Activated naive CD8-positive, alpha-beta T cell treated with anti-CD3 and anti-CD28 coated beads, Interleukin-2, amount 10 ng/mL, durations not matched to agents 7 days and 5 days (primary cell): ENCODE data around the gene TMEM19. TPM values are rescaled to one million over a fixed set of nuclear protein-coding genes. Genes with fewer than 3 reads are reported as not detected.
A peak's percentile ranks its signal among the peaks of the same experiment; 100 is the strongest.
"Not testable (repeated sequence)": the region's sequence is repeated elsewhere in the genome, so short reads cannot be mapped to it uniquely, and the experiment has no call there.

ENCODE experiments used
- ATAC-seq: fragments of 150-1000 bp; cut with Tn5 transposase; one replicate; pipeline ENCODE4 v1.10.0; 2021; ENCODE audit warnings: low read depth, moderate library complexity
- POLR2A ChIA-PET: fragments of 350-600 bp; sonication (Branson Sonifier 250); formaldehyde crosslinking; loops from one replicate; lab custom pipeline; 2021; ENCODE audit warnings: antibody characterized with exemption; lab: Charles Lee
- DNase-seq: peaks from one replicate; pipeline ENCODE4 v3.0.0; 2021
- H3K27ac Mint-ChIP-seq: one replicate; pipeline ENCODE4 v1.8.0; 2022; ENCODE audit warnings: mild to moderate bottlenecking, mixed read lengths
- H3K27me3 Mint-ChIP-seq: one replicate; pipeline ENCODE4 v1.8.0; 2022; ENCODE audit warnings: mild to moderate bottlenecking, moderate library complexity, mixed read lengths
- H3K36me3 Mint-ChIP-seq: one replicate; pipeline ENCODE4 v1.8.0; 2021; ENCODE audit warnings: mild to moderate bottlenecking, mixed read lengths
- H3K4me1 Mint-ChIP-seq: one replicate; pipeline ENCODE4 v1.8.0; 2021; ENCODE audit warnings: mixed read lengths
- H3K4me3 Mint-ChIP-seq: one replicate; pipeline ENCODE4 v1.8.0; 2022; ENCODE audit warnings: mild to moderate bottlenecking, moderate library complexity, mixed read lengths
- H3K9me3 Mint-ChIP-seq: one replicate; pipeline ENCODE4 v1.8.0; 2021; ENCODE audit warnings: mixed read lengths
- total RNA-seq, 2 experiments: library from RNA; stranded (reverse); gene quantifications; one replicate each; pipeline ENCODE4 v1.2.3, GENCODE V29; 2021

Gene TMEM19
- total RNA-seq, 2 experiments from 2014 or later = 17.0 to 18.5 TPM

GRCh38 chr12:71683633-71684032 is 2.2 kb upstream of the TMEM19 start:
- DNase-seq (no peak), ATAC-seq (no peak)
- H3K9me3 Mint-ChIP-seq = no peaks in the 10 kb centered on the region
- POLR2A ChIA-PET = interaction anchor here (5.5 kb wide), 1 partner anchor 21 kb away, joined by 127 read pairs; the partner anchor contains the start of genes THAP2 and ZFC3H1
- H3K27me3 Mint-ChIP-seq = no peaks in the 10 kb centered on the region
- no peak overlapping the region for H3K27ac Mint-ChIP-seq
- no peak overlapping the region for H3K4me3 Mint-ChIP-seq
- H3K36me3 Mint-ChIP-seq = peaks cover 2% of the 10 kb centered on the region
- H3K4me1 Mint-ChIP-seq = peaks cover 15% of the 10 kb centered on the region

DNA sequence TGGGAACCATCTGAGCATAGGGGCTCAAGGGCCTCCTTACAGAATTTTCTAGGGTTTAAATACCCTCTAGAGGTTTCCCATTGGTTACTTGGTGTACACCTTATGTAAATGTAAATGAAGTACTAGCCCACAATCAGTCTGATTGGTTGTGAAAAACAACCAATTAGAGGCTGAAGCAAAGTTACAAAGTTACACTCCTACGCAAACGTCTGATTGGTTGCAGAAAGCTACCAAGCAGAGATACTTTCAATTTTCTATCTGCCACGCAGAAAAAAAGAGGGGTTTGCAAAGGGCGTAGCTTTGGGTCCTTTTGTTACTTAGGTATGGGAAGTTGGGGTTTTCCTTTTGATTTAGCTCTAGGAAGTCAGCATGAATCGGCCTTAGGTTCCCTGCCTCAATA is 1.8 kb upstream of the TMEM19 start:
- Mint-ChIP-seq H3K27me3 (no peaks in the 10 kb centered on the region), H3K4me3 (peak overlapping the region; percentile 58), H3K9me3 (no peaks in the 10 kb centered on the region), H3K4me1 (peaks cover 15% of the 10 kb centered on the region), H3K36me3 (peaks cover 2% of the 10 kb centered on the region), H3K27ac (peak overlapping the region; percentile 63)
- POLR2A ChIA-PET = interaction anchor here (1.0 to 5.5 kb wide), 2 partner anchors 21 to 78 kb away, joined by 3 to 127 read pairs; partner anchors contain the start of genes THAP2 and ZFC3H1
- DNase-seq (no peak), ATAC-seq (peak; percentile 6)

DNA sequence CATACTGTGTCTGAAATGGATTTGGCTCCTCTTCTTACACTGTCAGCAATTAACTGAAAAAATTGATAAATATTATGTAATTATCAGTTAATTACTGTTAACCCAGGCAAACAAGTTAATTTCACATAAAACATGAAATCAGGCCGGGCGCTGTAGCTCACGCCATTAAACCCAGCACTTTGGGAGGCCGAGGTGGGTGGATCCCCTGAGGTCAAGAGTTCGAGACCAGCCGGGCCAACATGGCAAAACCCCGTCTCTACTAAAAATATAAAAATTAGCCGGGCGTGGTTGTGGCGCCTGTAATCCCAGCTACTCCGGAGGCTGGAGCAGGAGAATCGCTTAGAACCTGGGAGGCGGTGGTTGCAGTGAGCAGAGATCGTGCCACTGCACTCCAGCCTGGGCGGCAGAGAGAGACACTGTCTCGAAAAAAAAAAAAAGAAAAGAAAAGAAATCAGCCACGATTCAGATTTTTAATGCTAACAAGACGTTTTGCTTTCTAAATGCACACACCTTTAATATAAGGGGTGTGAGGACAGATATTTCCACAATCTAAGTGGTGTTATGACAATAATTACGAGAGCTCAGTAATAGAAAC is 473 bp upstream of the TMEM19 start:
- ATAC-seq (no peak), DNase-seq (no peak)
- H3K27ac Mint-ChIP-seq = peak overlapping the region; percentile 98
- H3K9me3 Mint-ChIP-seq = no peaks in the 10 kb centered on the region
- H3K4me1 Mint-ChIP-seq = peaks cover 18% of the 10 kb centered on the region
- no peaks in the 10 kb centered on the region for H3K27me3 Mint-ChIP-seq
- H3K36me3 Mint-ChIP-seq = peaks cover 2% of the 10 kb centered on the region
- H3K4me3 Mint-ChIP-seq = peak overlapping the region; percentile 98
- POLR2A ChIA-PET = interaction anchor here (0.6 to 5.5 kb wide), 8 partner anchors 20 to 155 kb away, joined by 3 to 127 read pairs (median 4); partner anchors contain the start of genes RAB21, TBC1D15, THAP2 and ZFC3H1

DNA sequence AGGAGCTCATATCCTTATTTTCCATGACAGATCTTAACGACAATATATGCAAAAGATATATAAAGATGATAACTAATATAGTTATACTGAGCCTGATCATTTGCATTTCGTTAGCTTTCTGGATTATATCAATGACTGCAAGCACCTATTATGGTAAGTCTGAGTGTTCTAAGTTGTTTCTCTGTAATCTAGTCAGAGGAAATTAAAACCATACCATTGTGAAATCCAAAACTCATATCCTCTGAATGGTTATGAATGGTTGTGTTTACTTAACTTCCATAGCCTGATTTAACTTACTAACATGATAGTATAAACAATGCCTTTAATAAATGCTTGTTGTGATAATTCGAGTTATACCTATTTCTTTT is 760 bp downstream of the TMEM19 start:
- no peaks in the 10 kb centered on the region for H3K27me3 Mint-ChIP-seq
- no peaks in the 10 kb centered on the region for H3K9me3 Mint-ChIP-seq
- ATAC-seq (no peak), DNase-seq (no peak)
- H3K4me3 Mint-ChIP-seq = peak overlapping the region; percentile 98
- POLR2A ChIA-PET = interaction anchor here (0.6 to 5.5 kb wide), 8 partner anchors 21 to 1164 kb away, joined by 3 to 127 read pairs (median 3); partner anchors contain the start of genes RAB21, THAP2 and ZFC3H1
- H3K4me1 Mint-ChIP-seq = peaks cover 18% of the 10 kb centered on the region
- peaks cover 2% of the 10 kb centered on the region for H3K36me3 Mint-ChIP-seq
- H3K27ac Mint-ChIP-seq = peak overlapping the region; percentile 98

GRCh38 chr12:71687172-71687571 is 1.3 kb downstream of the TMEM19 start:
- not testable (repeated sequence) for H3K27me3 Mint-ChIP-seq, ATAC-seq, H3K27ac Mint-ChIP-seq, H3K36me3 Mint-ChIP-seq, DNase-seq, H3K9me3 Mint-ChIP-seq
- H3K4me3 Mint-ChIP-seq = peak overlapping the region; percentile 98
- POLR2A ChIA-PET = interaction anchor here (1.7 to 5.5 kb wide), 3 partner anchors 21 to 67 kb away, joined by 11 to 127 read pairs (median 13); partner anchors contain the start of genes RAB21, THAP2 and ZFC3H1
- peaks cover 20% of the 10 kb centered on the region for H3K4me1 Mint-ChIP-seq

DNA sequence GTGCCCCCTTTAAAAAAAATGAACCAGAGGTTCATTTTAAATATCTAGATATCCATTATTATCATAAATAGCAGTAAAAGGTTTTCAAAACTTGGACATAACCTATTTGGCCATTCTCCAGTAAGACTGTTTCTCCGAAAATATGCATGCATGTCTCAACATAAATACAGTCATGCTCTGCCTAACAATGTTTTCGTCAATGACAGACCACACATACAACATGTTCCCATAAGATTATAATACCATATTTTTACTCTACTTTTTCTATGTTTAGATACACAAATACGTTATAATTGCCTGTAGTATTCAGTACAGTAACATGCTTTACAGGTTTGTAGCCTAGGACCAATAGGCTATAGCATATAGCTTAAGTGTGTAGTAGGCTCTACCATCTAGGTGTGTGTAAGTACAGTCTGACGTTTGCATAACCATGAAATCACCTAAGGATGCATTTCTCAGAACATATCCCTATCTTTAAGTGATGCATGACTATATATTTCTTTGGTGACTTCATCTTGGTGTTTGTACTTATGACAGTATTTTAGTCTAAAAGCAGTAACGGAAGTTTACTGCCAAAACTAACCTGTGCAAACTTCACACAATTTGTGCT is 3.2 kb downstream of the TMEM19 start:
- Mint-ChIP-seq H3K4me3 (no peak overlapping the region), H3K27me3 (no peaks in the 10 kb centered on the region), H3K4me1 (peaks cover 20% of the 10 kb centered on the region), H3K27ac (no peak overlapping the region), H3K36me3 (peaks cover 11% of the 10 kb centered on the region), H3K9me3 (no peaks in the 10 kb centered on the region)
- POLR2A ChIA-PET = interaction anchor here (5.5 kb wide), 1 partner anchor 26 kb away, joined by 127 read pairs; the partner anchor contains the start of genes THAP2 and ZFC3H1
- DNase-seq = no peak
- ATAC-seq = no peak

DNA sequence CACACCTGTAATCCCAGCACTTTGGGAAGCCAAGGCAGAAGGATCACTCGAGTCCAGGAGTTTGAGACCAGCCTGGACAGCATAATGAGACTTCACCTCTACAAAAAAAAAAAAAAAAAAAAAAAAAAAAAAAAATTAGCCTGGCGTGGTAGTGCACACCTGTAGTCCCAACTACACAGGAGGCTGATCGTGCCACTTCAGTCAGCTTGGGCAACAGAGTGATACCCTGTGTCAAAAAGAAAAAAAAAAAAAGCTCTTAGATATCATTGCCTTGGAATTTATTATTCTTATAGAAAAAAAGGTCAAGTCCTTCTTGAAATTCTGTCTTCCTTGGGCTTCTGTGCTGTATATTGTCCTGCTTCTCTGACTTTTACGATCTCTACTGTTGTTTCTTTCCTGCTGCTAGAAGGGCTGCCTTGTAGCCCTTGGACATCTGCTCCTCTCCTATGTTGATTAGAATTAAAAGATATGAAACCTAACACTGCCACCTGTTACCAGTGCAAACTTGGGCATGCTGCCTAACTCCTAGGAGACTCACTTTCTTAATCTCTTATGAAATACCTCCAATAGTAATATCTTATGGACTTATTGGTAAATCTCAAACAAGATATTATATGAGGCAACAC is 5.7 kb downstream of the TMEM19 start:
- H3K27me3 Mint-ChIP-seq = no peaks in the 10 kb centered on the region
- no peak overlapping the region for H3K27ac Mint-ChIP-seq
- POLR2A ChIA-PET = no interaction called here
- H3K9me3 Mint-ChIP-seq = no peaks in the 10 kb centered on the region
- peaks cover 21% of the 10 kb centered on the region for H3K4me1 Mint-ChIP-seq
- DNase-seq (no peak), ATAC-seq (no peak)
- peaks cover 19% of the 10 kb centered on the region for H3K36me3 Mint-ChIP-seq
- no peak overlapping the region for H3K4me3 Mint-ChIP-seq

GRCh38 chr12:71693126-71693525 is 7.2 kb downstream of the TMEM19 start:
- POLR2A ChIA-PET = interaction anchor here (0.8 kb wide), 1 partner anchor 30 kb away, joined by 5 read pairs; the partner anchor contains the start of gene ZFC3H1
- DNase-seq (no peak), ATAC-seq (no peak)
- Mint-ChIP-seq H3K36me3 (peaks cover 22% of the 10 kb centered on the region), H3K27ac (no peak overlapping the region), H3K4me3 (no peak overlapping the region), H3K27me3 (no peaks in the 10 kb centered on the region), H3K4me1 (peaks cover 15% of the 10 kb centered on the region), H3K9me3 (no peaks in the 10 kb centered on the region)

GRCh38 chr12:71693651-71694050 is 7.8 kb downstream of the TMEM19 start:
- DNase-seq, H3K27me3 Mint-ChIP-seq, POLR2A ChIA-PET, H3K27ac Mint-ChIP-seq, H3K9me3 Mint-ChIP-seq, H3K4me3 Mint-ChIP-seq, ATAC-seq: not testable (repeated sequence)
- Mint-ChIP-seq H3K4me1 (peaks cover 11% of the 10 kb centered on the region), H3K36me3 (peaks cover 24% of the 10 kb centered on the region)

DNA sequence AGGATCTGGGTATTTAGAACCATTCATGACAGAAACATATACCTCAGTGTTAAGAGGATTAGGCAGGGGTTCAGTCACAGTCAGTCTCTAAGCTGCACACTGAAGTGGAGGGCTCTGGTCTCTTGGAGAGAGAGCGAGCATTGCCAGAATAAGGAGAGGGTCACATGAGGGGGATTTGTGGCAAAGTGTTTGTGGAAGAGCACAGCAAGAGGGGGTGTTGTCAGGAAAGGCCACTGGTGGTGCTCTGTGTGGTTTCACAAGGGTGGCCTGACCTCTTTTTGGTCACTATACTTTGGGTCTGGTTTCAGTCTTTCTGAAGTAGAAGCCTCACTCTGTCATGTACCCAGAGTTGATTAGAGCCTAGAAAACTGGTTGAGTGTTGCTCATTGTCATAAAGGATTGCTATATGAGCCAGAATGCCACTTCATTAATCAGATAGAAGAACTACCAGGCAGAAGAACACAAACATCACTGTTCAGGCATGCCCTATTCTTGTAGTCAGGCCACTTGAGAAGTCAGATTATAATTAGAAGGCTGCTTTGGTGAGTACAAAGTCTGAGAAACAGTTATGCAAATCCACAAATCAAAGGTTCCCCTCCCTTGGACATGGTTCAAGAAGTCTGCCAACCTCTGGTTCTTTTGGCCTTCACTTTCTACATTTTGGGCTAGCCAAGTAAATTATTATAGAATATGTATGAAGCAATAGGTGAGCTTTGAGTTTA is 8.4 kb downstream of the TMEM19 start:
- POLR2A ChIA-PET = no interaction called here
- ATAC-seq = no peak
- no peaks in the 10 kb centered on the region for H3K27me3 Mint-ChIP-seq

GRCh38 chr12:71695782-71696181 is 9.9 kb downstream of the TMEM19 start:
- no peaks in the 10 kb centered on the region for H3K27me3 Mint-ChIP-seq
- H3K27ac Mint-ChIP-seq = no peak overlapping the region
- H3K4me3 Mint-ChIP-seq = no peak overlapping the region
- H3K9me3 Mint-ChIP-seq = no peaks in the 10 kb centered on the region
- ATAC-seq = no peak
- DNase-seq = no peak
- peaks cover 37% of the 10 kb centered on the region for H3K36me3 Mint-ChIP-seq
- peaks cover 8% of the 10 kb centered on the region for H3K4me1 Mint-ChIP-seq
- POLR2A ChIA-PET = no interaction called here

More for the DNA sequence above, 8.4 kb downstream of the TMEM19 start:
- H3K27ac Mint-ChIP-seq = no peak overlapping the region
- peaks cover 30% of the 10 kb centered on the region for H3K36me3 Mint-ChIP-seq
- no peak for DNase-seq
- no peaks in the 10 kb centered on the region for H3K9me3 Mint-ChIP-seq
- no peak overlapping the region for H3K4me3 Mint-ChIP-seq
- H3K4me1 Mint-ChIP-seq = peaks cover 11% of the 10 kb centered on the region

DNA sequence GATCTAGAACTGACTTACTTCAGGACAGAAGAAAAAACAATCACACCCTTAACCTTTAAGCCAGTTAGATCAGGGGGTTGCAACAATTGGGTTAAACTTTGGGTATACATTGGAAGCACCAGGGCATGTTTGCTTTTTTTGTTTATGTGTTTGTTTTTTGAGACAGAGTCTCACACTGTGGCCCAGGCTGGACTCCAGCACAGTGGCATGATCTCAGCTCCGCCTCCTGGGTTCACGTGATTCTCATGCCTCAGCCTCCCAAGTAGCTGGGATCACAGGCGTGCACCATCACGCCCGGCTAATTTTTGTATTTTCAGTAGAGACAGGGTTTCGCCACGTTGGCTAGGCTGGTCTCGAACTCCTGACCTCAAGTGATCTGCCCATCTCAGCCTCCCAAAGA is 16.3 kb downstream of the TMEM19 start:
- DNase-seq, ATAC-seq, H3K9me3 Mint-ChIP-seq, H3K4me1 Mint-ChIP-seq, H3K4me3 Mint-ChIP-seq, H3K27me3 Mint-ChIP-seq, POLR2A ChIA-PET, H3K27ac Mint-ChIP-seq: not testable (repeated sequence)
- H3K36me3 Mint-ChIP-seq = peaks cover 23% of the 10 kb centered on the region

- no peak overlapping the region for H3K27ac Mint-ChIP-seq
- ATAC-seq (no peak), DNase-seq (no peak)
- H3K4me3 Mint-ChIP-seq = no peak overlapping the region
- H3K27me3 Mint-ChIP-seq = no peaks in the 10 kb centered on the region
- peaks cover 1% of the 10 kb centered on the region for H3K4me1 Mint-ChIP-seq
- no peaks in the 10 kb centered on the region for H3K9me3 Mint-ChIP-seq
- POLR2A ChIA-PET = no interaction called here
- H3K36me3 Mint-ChIP-seq = peaks cover 26% of the 10 kb centered on the region
These were observed 16.7 kb downstream of the TMEM19 start for GRCh38 chr12:71702590-71702989.
